Endodermal cell (in vitro differentiated cells): Measurements from ENCODE around the gene NANS. TPM values are rescaled to one million over a fixed set of nuclear protein-coding genes. Genes with fewer than 3 reads are reported as not detected.

Experiments
- DNase-seq: peaks from one replicate; pipeline ENCODE4 v3.0.0-alpha.2; 2017
- H3K27ac ChIP-seq: 2 replicates; pipeline ENCODE4 v1.5.1; 2013; ENCODE audit warnings: mild to moderate bottlenecking, low read depth, low read length, moderate library complexity
- H3K27me3 ChIP-seq: 2 replicates; pipeline ENCODE4 v1.6.1; 2013; ENCODE audit warnings: mild to moderate bottlenecking, low read length, moderate library complexity; ENCODE audit not compliant: insufficient read depth, control insufficient read depth, poor library complexity, severe bottlenecking
- H3K36me3 ChIP-seq: 2 replicates; pipeline ENCODE4 v1.7.0; 2013; ENCODE audit warnings: mild to moderate bottlenecking, low read length, moderate library complexity; ENCODE audit not compliant: control insufficient read depth, insufficient read depth
- H3K4me1 ChIP-seq: one replicate; pipeline ENCODE4 v1.7.0; 2013; ENCODE audit warnings: low read length; ENCODE audit not compliant: control insufficient read depth, insufficient read depth
- H3K4me3 ChIP-seq: 2 replicates; pipeline ENCODE4 v1.5.1; 2013; ENCODE audit warnings: mild to moderate bottlenecking, low read length, moderate library complexity
- H3K9ac ChIP-seq: 2 replicates; pipeline ENCODE4 v1.6.1; 2013; ENCODE audit warnings: mild to moderate bottlenecking, low read length, moderate library complexity; ENCODE audit not compliant: poor library complexity, severe bottlenecking; ENCODE audit errors: extremely low read depth
- H3K9me3 ChIP-seq: 2 replicates; pipeline ENCODE4 v1.6.1; 2013; ENCODE audit warnings: mild to moderate bottlenecking, low read length, moderate library complexity; ENCODE audit not compliant: control insufficient read depth
- H3K27ac Mint-ChIP-seq: 2 replicates; pipeline ENCODE4 v1.8.0; 2020; ENCODE audit warnings: mixed read lengths
- H3K27me3 Mint-ChIP-seq: 2 replicates; pipeline ENCODE4 v1.8.0; 2021; ENCODE audit warnings: mild to moderate bottlenecking, mixed read lengths; ENCODE audit not compliant: insufficient read depth
- H3K36me3 Mint-ChIP-seq: 2 replicates; pipeline ENCODE4 v1.8.0; 2020; ENCODE audit warnings: low read depth, mixed read lengths
- H3K4me1 Mint-ChIP-seq: 2 replicates; pipeline ENCODE4 v1.8.0; 2020; ENCODE audit warnings: mixed read lengths
- H3K4me3 Mint-ChIP-seq: 2 replicates; pipeline ENCODE4 v1.8.0; 2020; ENCODE audit warnings: mild to moderate bottlenecking, moderate library complexity, mixed read lengths
- H3K9me3 Mint-ChIP-seq: 2 replicates; pipeline ENCODE4 v1.8.0; 2020; ENCODE audit warnings: mild to moderate bottlenecking, mixed read lengths
- WGBS, 2 experiments: methylation state at CpG; one replicate each; pipeline versions ENCODE4 v1.1.5 to v1.1.7; 2013; ENCODE audit warnings: missing lambda C conversion rate in 2 of 2, mixed read lengths in 1 of 2; ENCODE audit not compliant: insufficient coverage in 1 of 2, insufficient read length in 1 of 2; 5-methylcytosine and 5-hydroxymethylcytosine counted together
- total RNA-seq, 2 donors: library from RNA; stranded (reverse); fragmentation: NEBNext Ultra II Directional in 1 of 2; extraction: Animal tissue kit (Norgen Biotek cat#: 25700) in 1 of 2; gene quantifications; 2 replicates in 1 of 2; 3 replicates in 1 of 2; pipeline ENCODE4 v1.2.1, GENCODE V29; 2021
- TF ChIP-seq, protein P1 (sequence below): fragments of 200-600 bp; sonication (generic); conservative IDR thresholded peaks from 2 replicates; pipeline ENCODE4 v1.5.0; 2021; ENCODE audit warnings: antibody characterized with exemption, mild to moderate bottlenecking

Gene NANS
- total RNA-seq, 2 donors from 2014 or later: 46.2 to 50.4 TPM

DNA sequence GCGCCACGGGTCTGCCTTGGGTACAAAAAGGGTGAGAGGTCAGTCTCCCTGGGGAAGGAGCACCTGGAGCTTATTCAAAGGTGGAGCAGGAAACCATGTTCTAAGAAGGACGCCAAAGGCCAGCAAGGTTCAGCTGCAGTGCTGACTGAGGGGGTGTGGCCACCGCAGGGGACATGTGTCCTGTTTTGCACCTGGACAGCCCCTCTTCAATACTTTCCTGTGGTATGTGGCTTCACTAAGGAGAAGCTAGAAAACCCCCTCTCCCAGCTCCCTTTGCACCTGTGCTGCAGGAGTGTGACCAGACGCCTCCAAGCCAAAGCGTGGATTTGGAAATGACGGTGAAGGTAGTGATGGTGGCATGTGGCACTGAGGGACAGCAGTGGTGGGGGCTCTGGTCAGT is 38.9 kb downstream of the NANS start:
- peak; percentile 30 for DNase-seq
- H3K4me3 Mint-ChIP-seq: no peak overlapping the region
- no peak overlapping the region for H3K27ac Mint-ChIP-seq
- Histone ChIP-seq H3K27me3 (no peaks in the 10 kb centered on the region), H3K27ac (no peak overlapping the region), H3K9me3 (no peaks in the 10 kb centered on the region), H3K36me3 (no peaks in the 10 kb centered on the region), H3K9ac (no peak overlapping the region), H3K4me3 (no peak overlapping the region), H3K4me1 (peaks cover 6% of the 10 kb centered on the region)
- peaks cover 6% of the 10 kb centered on the region for H3K27me3 Mint-ChIP-seq
- no peaks in the 10 kb centered on the region for H3K36me3 Mint-ChIP-seq
- H3K4me1 Mint-ChIP-seq: peaks cover 14% of the 10 kb centered on the region
- H3K9me3 Mint-ChIP-seq: no peaks in the 10 kb centered on the region
- TF ChIP-seq, protein P1, sequence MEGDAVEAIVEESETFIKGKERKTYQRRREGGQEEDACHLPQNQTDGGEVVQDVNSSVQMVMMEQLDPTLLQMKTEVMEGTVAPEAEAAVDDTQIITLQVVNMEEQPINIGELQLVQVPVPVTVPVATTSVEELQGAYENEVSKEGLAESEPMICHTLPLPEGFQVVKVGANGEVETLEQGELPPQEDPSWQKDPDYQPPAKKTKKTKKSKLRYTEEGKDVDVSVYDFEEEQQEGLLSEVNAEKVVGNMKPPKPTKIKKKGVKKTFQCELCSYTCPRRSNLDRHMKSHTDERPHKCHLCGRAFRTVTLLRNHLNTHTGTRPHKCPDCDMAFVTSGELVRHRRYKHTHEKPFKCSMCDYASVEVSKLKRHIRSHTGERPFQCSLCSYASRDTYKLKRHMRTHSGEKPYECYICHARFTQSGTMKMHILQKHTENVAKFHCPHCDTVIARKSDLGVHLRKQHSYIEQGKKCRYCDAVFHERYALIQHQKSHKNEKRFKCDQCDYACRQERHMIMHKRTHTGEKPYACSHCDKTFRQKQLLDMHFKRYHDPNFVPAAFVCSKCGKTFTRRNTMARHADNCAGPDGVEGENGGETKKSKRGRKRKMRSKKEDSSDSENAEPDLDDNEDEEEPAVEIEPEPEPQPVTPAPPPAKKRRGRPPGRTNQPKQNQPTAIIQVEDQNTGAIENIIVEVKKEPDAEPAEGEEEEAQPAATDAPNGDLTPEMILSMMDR: no peak
- WGBS, 2 experiments: 93 to 97% methylated on average over 3 to 7 of the region's 7 CpGs

DNA sequence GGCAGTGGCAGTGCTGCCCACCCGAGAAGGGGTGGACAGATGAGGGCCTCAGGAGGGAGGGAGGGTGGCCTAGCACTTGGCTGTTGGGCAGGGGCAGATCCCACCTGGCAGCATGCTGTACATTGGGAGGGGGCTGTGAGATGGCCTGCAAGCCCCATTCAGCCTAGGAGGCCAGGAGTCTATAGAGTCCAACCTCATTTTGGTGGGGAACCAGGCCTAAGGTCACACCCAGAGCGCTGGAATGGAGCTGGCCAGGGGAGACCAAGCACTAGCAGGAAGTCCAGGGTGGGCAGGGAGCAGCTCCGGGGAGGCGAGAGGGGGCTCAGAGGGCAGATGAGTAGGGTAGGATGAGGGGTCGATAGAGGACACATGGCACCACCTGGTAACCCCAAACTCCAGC is 39.6 kb downstream of the NANS start:
- DNase-seq: peak; percentile 17
- H3K4me1 Mint-ChIP-seq: peaks cover 16% of the 10 kb centered on the region
- Histone ChIP-seq H3K36me3 (no peaks in the 10 kb centered on the region), H3K4me1 (peaks cover 6% of the 10 kb centered on the region), H3K9me3 (no peaks in the 10 kb centered on the region), H3K9ac (no peak overlapping the region), H3K4me3 (no peak overlapping the region), H3K27ac (no peak overlapping the region), H3K27me3 (no peaks in the 10 kb centered on the region)
- no peaks in the 10 kb centered on the region for H3K36me3 Mint-ChIP-seq
- H3K4me3 Mint-ChIP-seq: no peak overlapping the region
- no peaks in the 10 kb centered on the region for H3K9me3 Mint-ChIP-seq
- TF ChIP-seq, protein P1: no peak
- peaks cover 6% of the 10 kb centered on the region for H3K27me3 Mint-ChIP-seq
- 95 to 97% methylated on average over 4 to 5 of the region's 5 CpGs for WGBS, 2 experiments
- no peak overlapping the region for H3K27ac Mint-ChIP-seq

DNA sequence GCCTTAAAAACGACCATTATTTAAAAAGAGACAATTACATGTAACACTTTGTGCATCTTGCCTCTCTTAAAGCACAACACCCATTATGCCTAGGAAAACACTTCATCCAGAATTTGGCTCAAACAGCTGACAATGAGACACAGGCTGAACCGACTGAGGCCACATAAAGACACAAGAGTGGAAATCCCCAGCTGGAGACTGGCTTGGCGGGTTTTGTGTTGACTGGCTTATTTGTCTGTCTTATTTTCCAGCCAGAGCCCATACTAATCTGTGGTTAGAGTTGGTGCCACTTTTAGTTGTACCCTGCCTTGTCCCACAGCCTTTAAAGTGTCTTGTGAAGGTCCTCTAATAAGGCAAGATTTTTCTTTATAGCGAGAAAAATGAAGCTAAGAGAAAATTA is 41.3 kb downstream of the NANS start:
- no peaks in the 10 kb centered on the region for H3K27me3 ChIP-seq
- peaks cover 4% of the 10 kb centered on the region for H3K27me3 Mint-ChIP-seq
- peaks cover 3% of the 10 kb centered on the region for H3K4me1 ChIP-seq
- no peak overlapping the region for H3K4me3 Mint-ChIP-seq
- no peak overlapping the region for H3K27ac ChIP-seq
- H3K27ac Mint-ChIP-seq: no peak overlapping the region
- no peaks in the 10 kb centered on the region for H3K36me3 ChIP-seq
- WGBS, 2 experiments: 88 to 95% methylated on average over 4 of the region's 4 CpGs
- TF ChIP-seq, protein P1: no peak
- peaks cover 14% of the 10 kb centered on the region for H3K4me1 Mint-ChIP-seq
- H3K36me3 Mint-ChIP-seq: no peaks in the 10 kb centered on the region
- H3K9me3 ChIP-seq: no peaks in the 10 kb centered on the region
- H3K9ac ChIP-seq: no peak overlapping the region
- peak; percentile 26 for DNase-seq
- no peak overlapping the region for H3K4me3 ChIP-seq
- H3K9me3 Mint-ChIP-seq: no peaks in the 10 kb centered on the region
